ENCODE measurements around the gene MAPKAPK2. TPM values are rescaled to one million over a fixed set of nuclear protein-coding genes. Genes with fewer than 3 reads are reported as not detected.

MAPKAPK2 gene
- total RNA-seq, 4 donors from 2014 or later, result 115 to 207 (median 140) TPM

- peak overlapping the region; percentile 16 to 48 (median 43) for H3K27ac ChIP-seq
- TF ChIP-seq, protein P1, sequence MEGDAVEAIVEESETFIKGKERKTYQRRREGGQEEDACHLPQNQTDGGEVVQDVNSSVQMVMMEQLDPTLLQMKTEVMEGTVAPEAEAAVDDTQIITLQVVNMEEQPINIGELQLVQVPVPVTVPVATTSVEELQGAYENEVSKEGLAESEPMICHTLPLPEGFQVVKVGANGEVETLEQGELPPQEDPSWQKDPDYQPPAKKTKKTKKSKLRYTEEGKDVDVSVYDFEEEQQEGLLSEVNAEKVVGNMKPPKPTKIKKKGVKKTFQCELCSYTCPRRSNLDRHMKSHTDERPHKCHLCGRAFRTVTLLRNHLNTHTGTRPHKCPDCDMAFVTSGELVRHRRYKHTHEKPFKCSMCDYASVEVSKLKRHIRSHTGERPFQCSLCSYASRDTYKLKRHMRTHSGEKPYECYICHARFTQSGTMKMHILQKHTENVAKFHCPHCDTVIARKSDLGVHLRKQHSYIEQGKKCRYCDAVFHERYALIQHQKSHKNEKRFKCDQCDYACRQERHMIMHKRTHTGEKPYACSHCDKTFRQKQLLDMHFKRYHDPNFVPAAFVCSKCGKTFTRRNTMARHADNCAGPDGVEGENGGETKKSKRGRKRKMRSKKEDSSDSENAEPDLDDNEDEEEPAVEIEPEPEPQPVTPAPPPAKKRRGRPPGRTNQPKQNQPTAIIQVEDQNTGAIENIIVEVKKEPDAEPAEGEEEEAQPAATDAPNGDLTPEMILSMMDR (IDR thresholded peaks at IDR 0.05 in 4 of 5, conservative IDR thresholded peaks at IDR 0.05 in 1 of 5), result no peak
- no peak for TF ChIP-seq POLR2A (IDR thresholded peaks at IDR 0.05)
- no peak for ATAC-seq
- intact Hi-C loops (cut with DNase I; ENCODE audit: low total_unique reads), result no loop called here
- H3K4me3 ChIP-seq, result no peak overlapping the region
- no peaks in the 10 kb centered on the region for H3K36me3 ChIP-seq
- DNase-seq, result no peak
- peaks cover 0 to 4% of the 10 kb centered on the region in 2 donors for H3K4me1 ChIP-seq
- H3K27me3 ChIP-seq, result no peaks in the 10 kb centered on the region
- H3K9me3 ChIP-seq, result no peaks in the 10 kb centered on the region
- in situ Hi-C loops (cut with MboI; ENCODE audit: low sequenced_read_pairs in 4 of 4), result loop anchor here in 1 of 4 donors (25.0 kb wide), 1 partner anchor 413 kb away; the partner anchor contains the start of genes PFKFB2 and YOD1
These were observed 35.3 kb upstream of the MAPKAPK2 start for GRCh38 chr1:206649261-206649921.

GRCh38 chr1:206651014-206651413 is 33.7 kb upstream of the MAPKAPK2 start:
- no peaks in the 10 kb centered on the region for H3K36me3 ChIP-seq
- in situ Hi-C loops (cut with MboI; ENCODE audit: low sequenced_read_pairs in 4 of 4), result loop anchor here in 3 of 4 donors (10.0 to 25.0 kb wide), 4 partner anchors 154 to 264 kb away; no protein-coding TSS in a partner anchor
- TF ChIP-seq, protein P1 (IDR thresholded peaks at IDR 0.05 in 4 of 5, conservative IDR thresholded peaks at IDR 0.05 in 1 of 5), result no peak
- no peak for TF ChIP-seq POLR2A (IDR thresholded peaks at IDR 0.05)

GRCh38 chr1:206651958-206652890 is 32.5 kb upstream of the MAPKAPK2 start:
- H3K36me3 ChIP-seq, result no peaks in the 10 kb centered on the region
- TF ChIP-seq, protein P1 (IDR thresholded peaks at IDR 0.05 in 4 of 5, conservative IDR thresholded peaks at IDR 0.05 in 1 of 5), result no peak
- no peak for TF ChIP-seq POLR2A (IDR thresholded peaks at IDR 0.05)
- H3K27ac ChIP-seq, result no peak overlapping the region
- H3K27me3 ChIP-seq, result no peaks in the 10 kb centered on the region
- ATAC-seq (no peak), DNase-seq (no peak)
- in situ Hi-C loops (cut with MboI; ENCODE audit: low sequenced_read_pairs in 4 of 4), result loop anchor here in 3 of 4 donors (10.0 to 25.0 kb wide), 4 partner anchors 153 to 263 kb away; no protein-coding TSS in a partner anchor
- no peaks in the 10 kb centered on the region for H3K9me3 ChIP-seq
- H3K4me1 ChIP-seq, result peaks cover 3 to 12% of the 10 kb centered on the region in 2 donors
- intact Hi-C loops (cut with DNase I; ENCODE audit: low total_unique reads), result no loop called here
- H3K4me3 ChIP-seq, result no peak overlapping the region

More at GRCh38 chr1:206651014-206651413, 33.7 kb upstream of the MAPKAPK2 start:
- intact Hi-C loops (cut with DNase I; ENCODE audit: low total_unique reads), result no loop called here
- H3K9me3 ChIP-seq, result no peaks in the 10 kb centered on the region
- H3K27ac ChIP-seq, result peak overlapping the region in 1 of 4 donors; percentile 48
- H3K27me3 ChIP-seq, result no peaks in the 10 kb centered on the region
- peaks cover 0 to 9% of the 10 kb centered on the region in 2 donors for H3K4me1 ChIP-seq
- ATAC-seq (no peak), DNase-seq (no peak)
- no peak overlapping the region for H3K4me3 ChIP-seq

GRCh38 chr1:206653715-206654459 is 30.8 kb upstream of the MAPKAPK2 start:
- no peaks in the 10 kb centered on the region for H3K27me3 ChIP-seq
- H3K4me1 ChIP-seq, result peaks cover 15 to 25% of the 10 kb centered on the region in 2 donors
- intact Hi-C loops (cut with DNase I; ENCODE audit: low total_unique reads), result no loop called here
- peak overlapping the region in 3 of 4 donors; percentile 23 to 55 (median 40) for H3K27ac ChIP-seq
- H3K36me3 ChIP-seq, result no peaks in the 10 kb centered on the region
- no peak for TF ChIP-seq POLR2A (IDR thresholded peaks at IDR 0.05)
- TF ChIP-seq, protein P1 (IDR thresholded peaks at IDR 0.05 in 4 of 5, conservative IDR thresholded peaks at IDR 0.05 in 1 of 5), result no peak
- H3K9me3 ChIP-seq, result no peaks in the 10 kb centered on the region
- in situ Hi-C loops (cut with MboI; ENCODE audit: low sequenced_read_pairs in 4 of 4), result loop anchor here in 3 of 4 donors (10.0 to 25.0 kb wide), 4 partner anchors 151 to 261 kb away; no protein-coding TSS in a partner anchor
- ATAC-seq, result no peak
- no peak overlapping the region for H3K4me3 ChIP-seq
- DNase-seq, result no peak
